Neural progenitor cell (in vitro differentiated cells): ENCODE data around the gene ZFR2. TPM values are rescaled to one million over a fixed set of nuclear protein-coding genes. Genes with fewer than 3 reads are reported as not detected.

Experiments
- DNase-seq: peaks from one replicate; pipeline ENCODE4 v3.0.0-alpha.2; 2016; ENCODE audit warnings: low spot score
- H2AFZ ChIP-seq: fragments of 200-600 bp; sonication (generic); replicated peaks from 2 replicates; pipeline ENCODE4 v1.6.1; 2016; ENCODE audit warnings: antibody characterized with exemption
- H3F3A ChIP-seq: fragments of 200-600 bp; sonication (generic); 2 replicates; pipeline ENCODE4 v1.6.1; 2016; ENCODE audit warnings: antibody characterized with exemption, low read depth
- H3K27ac ChIP-seq: fragments of 200-600 bp; sonication (generic); 2 replicates; pipeline ENCODE4 v1.5.1; 2016; ENCODE audit warnings: mild to moderate bottlenecking
- H3K27me3 ChIP-seq: fragments of 200-600 bp; sonication (generic); 2 replicates; pipeline ENCODE4 v1.6.1; 2016; ENCODE audit warnings: mild to moderate bottlenecking, moderate library complexity
- H3K36me3 ChIP-seq: fragments of 200-600 bp; sonication (generic); 2 replicates; pipeline ENCODE4 v1.5.1; 2016
- H3K4me1 ChIP-seq: fragments of 200-600 bp; sonication (generic); 2 replicates; pipeline ENCODE4 v1.6.1; 2016; ENCODE audit warnings: mixed run types
- H3K4me2 ChIP-seq: fragments of 200-600 bp; sonication (generic); 2 replicates; pipeline ENCODE4 v1.6.1; 2016
- H3K4me3 ChIP-seq: fragments of 200-600 bp; sonication (generic); 2 replicates; pipeline ENCODE4 v1.5.1; 2016
- H3K79me2 ChIP-seq: fragments of 200-600 bp; sonication (generic); 2 replicates; pipeline ENCODE4 v1.6.1; 2016; ENCODE audit warnings: low read depth
- H3K9ac ChIP-seq: fragments of 200-600 bp; sonication (generic); 2 replicates; pipeline ENCODE4 v1.6.1; 2016
- H3K9me3 ChIP-seq: fragments of 200-600 bp; sonication (generic); 2 replicates; pipeline ENCODE4 v1.5.1; 2016; ENCODE audit warnings: low read depth
- H4K20me1 ChIP-seq: fragments of 200-600 bp; sonication (generic); 2 replicates; pipeline ENCODE4 v1.6.1; 2016; ENCODE audit warnings: low read depth
- H3K27ac Mint-ChIP-seq: 3 replicates; pipeline ENCODE4 v1.8.0; 2021; ENCODE audit warnings: mixed read lengths
- H3K27me3 Mint-ChIP-seq: 2 replicates; pipeline ENCODE4 v1.8.0; 2022; ENCODE audit warnings: low read depth, mild to moderate bottlenecking, inconsistent platforms, moderate library complexity, mixed read lengths; ENCODE audit not compliant: insufficient read depth
- H3K36me3 Mint-ChIP-seq: 3 replicates; pipeline ENCODE4 v1.8.0; 2021; ENCODE audit warnings: mixed read lengths
- H3K4me1 Mint-ChIP-seq: 3 replicates; pipeline ENCODE4 v1.8.0; 2021; ENCODE audit warnings: mixed read lengths
- H3K4me3 Mint-ChIP-seq: 3 replicates; pipeline ENCODE4 v1.8.0; 2021; ENCODE audit warnings: mild to moderate bottlenecking, moderate library complexity, mixed read lengths
- H3K9me3 Mint-ChIP-seq: 3 replicates; pipeline ENCODE4 v1.8.0; 2020; ENCODE audit warnings: mixed read lengths
- CTCF ChIP-seq: fragments of 200-600 bp; sonication (generic); IDR thresholded peaks from 2 replicates; pipeline ENCODE4 v1.5.1; 2017; ENCODE audit warnings: antibody characterized with exemption, mild to moderate bottlenecking
- EZH2 ChIP-seq: fragments of 200-600 bp; sonication (generic); IDR thresholded peaks from 2 replicates; pipeline ENCODE4 v1.6.1; 2017; ENCODE audit warnings: antibody characterized with exemption, mild to moderate bottlenecking, moderate library complexity
- EZH2phosphoT487 ChIP-seq: fragments of 200-600 bp; sonication (generic); IDR thresholded peaks from 2 replicates; pipeline ENCODE4 v1.6.1; 2017; ENCODE audit warnings: antibody characterized with exemption
- total RNA-seq: library from RNA; depleted of rRNA; stranded (reverse); fragments of >200 nt; gene quantifications from 2 replicates; pipeline ENCODE4 v1.2.3, GENCODE V29; 2015; ENCODE audit warnings: low replicate concordance

The ZFR2 gene
- total RNA-seq, 1 donor from 2014 or later, result 8.9 TPM

- no peaks in the 10 kb centered on the region for H3K36me3 ChIP-seq
- Mint-ChIP-seq H3K27me3 (peaks cover 37% of the 10 kb centered on the region), H3K4me1 (peaks cover 3% of the 10 kb centered on the region), H3K36me3 (no peaks in the 10 kb centered on the region), H3K27ac (no peak overlapping the region), H3K9me3 (peaks cover 18% of the 10 kb centered on the region), H3K4me3 (no peak overlapping the region)
- H3K27me3 ChIP-seq, result peaks cover 46% of the 10 kb centered on the region
- TF ChIP-seq EZH2phosphoT487, result no peak
- no peak for TF ChIP-seq CTCF
- TF ChIP-seq EZH2, result no peak
- peaks cover 6% of the 10 kb centered on the region for H4K20me1 ChIP-seq
- no peak overlapping the region for H2AFZ ChIP-seq
- H3K79me2 ChIP-seq, result no peaks in the 10 kb centered on the region
- peaks cover 6% of the 10 kb centered on the region for H3K4me1 ChIP-seq
- no peak overlapping the region for H3K9ac ChIP-seq
- no peaks in the 10 kb centered on the region for H3K9me3 ChIP-seq
- H3K4me3 ChIP-seq, result no peak overlapping the region
- no peaks in the 10 kb centered on the region for H3F3A ChIP-seq
- no peak overlapping the region for H3K4me2 ChIP-seq
- DNase-seq, result peak; percentile 1
- H3K27ac ChIP-seq, result no peak overlapping the region
Measured at GRCh38 chr19:3782903-3783302, 85.9 kb downstream of the ZFR2 start.

GRCh38 chr19:3782330-3782729 lies 86.5 kb downstream of the ZFR2 start:
- Mint-ChIP-seq H3K27ac (no peak overlapping the region), H3K4me3 (peak overlapping the region; percentile 33), H3K4me1 (peaks cover 3% of the 10 kb centered on the region), H3K36me3 (no peaks in the 10 kb centered on the region), H3K9me3 (peaks cover 18% of the 10 kb centered on the region), H3K27me3 (peaks cover 34% of the 10 kb centered on the region)
- H3K9me3 ChIP-seq, result no peaks in the 10 kb centered on the region
- H3K4me2 ChIP-seq, result no peak overlapping the region
- no peak overlapping the region for H3K4me3 ChIP-seq
- peaks cover 6% of the 10 kb centered on the region for H4K20me1 ChIP-seq
- H2AFZ ChIP-seq, result no peak overlapping the region
- H3K27ac ChIP-seq, result no peak overlapping the region
- H3K36me3 ChIP-seq, result no peaks in the 10 kb centered on the region
- H3F3A ChIP-seq, result no peaks in the 10 kb centered on the region
- H3K79me2 ChIP-seq, result no peaks in the 10 kb centered on the region
- H3K4me1 ChIP-seq, result peaks cover 6% of the 10 kb centered on the region
- no peak for TF ChIP-seq CTCF
- no peak for TF ChIP-seq EZH2
- no peak for TF ChIP-seq EZH2phosphoT487
- H3K27me3 ChIP-seq, result peaks cover 42% of the 10 kb centered on the region
- no peak for DNase-seq
- H3K9ac ChIP-seq, result no peak overlapping the region

GRCh38 chr19:3781603-3782002 lies 87.2 kb downstream of the ZFR2 start:
- H3K9me3 ChIP-seq, result no peaks in the 10 kb centered on the region
- Mint-ChIP-seq H3K27ac (no peak overlapping the region), H3K36me3 (no peaks in the 10 kb centered on the region), H3K9me3 (peaks cover 18% of the 10 kb centered on the region), H3K4me1 (peaks cover 1% of the 10 kb centered on the region), H3K27me3 (peaks cover 29% of the 10 kb centered on the region), H3K4me3 (no peak overlapping the region)
- no peaks in the 10 kb centered on the region for H3K79me2 ChIP-seq
- H3K27ac ChIP-seq, result no peak overlapping the region
- no peak overlapping the region for H3K4me2 ChIP-seq
- peaks cover 6% of the 10 kb centered on the region for H3K4me1 ChIP-seq
- DNase-seq, result no peak
- H4K20me1 ChIP-seq, result peaks cover 6% of the 10 kb centered on the region
- H3K36me3 ChIP-seq, result no peaks in the 10 kb centered on the region
- H3K4me3 ChIP-seq, result no peak overlapping the region
- no peak for TF ChIP-seq CTCF
- no peak for TF ChIP-seq EZH2
- TF ChIP-seq EZH2phosphoT487, result no peak
- peaks cover 34% of the 10 kb centered on the region for H3K27me3 ChIP-seq
- H3K9ac ChIP-seq, result no peak overlapping the region
- H3F3A ChIP-seq, result no peaks in the 10 kb centered on the region
- H2AFZ ChIP-seq, result no peak overlapping the region
